ENCODE measurements around the gene HSF5.

- TF ChIP-seq, protein P1, sequence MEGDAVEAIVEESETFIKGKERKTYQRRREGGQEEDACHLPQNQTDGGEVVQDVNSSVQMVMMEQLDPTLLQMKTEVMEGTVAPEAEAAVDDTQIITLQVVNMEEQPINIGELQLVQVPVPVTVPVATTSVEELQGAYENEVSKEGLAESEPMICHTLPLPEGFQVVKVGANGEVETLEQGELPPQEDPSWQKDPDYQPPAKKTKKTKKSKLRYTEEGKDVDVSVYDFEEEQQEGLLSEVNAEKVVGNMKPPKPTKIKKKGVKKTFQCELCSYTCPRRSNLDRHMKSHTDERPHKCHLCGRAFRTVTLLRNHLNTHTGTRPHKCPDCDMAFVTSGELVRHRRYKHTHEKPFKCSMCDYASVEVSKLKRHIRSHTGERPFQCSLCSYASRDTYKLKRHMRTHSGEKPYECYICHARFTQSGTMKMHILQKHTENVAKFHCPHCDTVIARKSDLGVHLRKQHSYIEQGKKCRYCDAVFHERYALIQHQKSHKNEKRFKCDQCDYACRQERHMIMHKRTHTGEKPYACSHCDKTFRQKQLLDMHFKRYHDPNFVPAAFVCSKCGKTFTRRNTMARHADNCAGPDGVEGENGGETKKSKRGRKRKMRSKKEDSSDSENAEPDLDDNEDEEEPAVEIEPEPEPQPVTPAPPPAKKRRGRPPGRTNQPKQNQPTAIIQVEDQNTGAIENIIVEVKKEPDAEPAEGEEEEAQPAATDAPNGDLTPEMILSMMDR (IDR thresholded peaks at IDR 0.05) = no peak
- TF ChIP-seq POLR2A (IDR thresholded peaks at IDR 0.05) = no peak
These were observed 11.4 kb downstream of the HSF5 start for GRCh38 chr17:58476812-58477211.
